Medulla oblongata (tissue), 1 donor: Measurements from ENCODE around the gene DAND5.

Experiments used
- DNase-seq: peaks from one replicate; pipeline ENCODE4 v3.0.0-alpha.2; 2015; ENCODE audit errors: extremely low spot score

Gene DAND5

GRCh38 chr19:13022859-13023636 lies 53.7 kb downstream of the DAND5 start:
- peak; percentile 96 for DNase-seq

DNA sequence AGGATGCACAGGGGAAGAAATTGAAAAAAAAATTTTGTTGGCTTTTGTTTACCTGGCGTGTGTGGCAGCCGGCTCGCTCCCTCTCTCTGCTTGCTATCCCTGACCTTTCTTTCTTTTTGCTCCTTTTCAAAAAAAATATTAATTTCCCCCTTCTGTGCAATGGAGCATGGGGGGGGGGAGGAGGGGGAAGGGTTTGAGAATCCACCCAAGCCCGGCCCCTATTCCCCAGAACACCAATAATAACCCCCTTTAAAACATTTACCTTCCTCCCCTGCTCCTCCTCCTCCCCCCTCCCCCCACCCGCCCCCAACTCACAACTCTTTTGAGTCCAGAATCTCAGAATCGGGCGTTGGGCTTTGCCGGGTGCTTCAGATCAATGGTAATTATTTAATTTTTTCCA lies 54.3 kb downstream of the DAND5 start:
- DNase-seq, result peak; percentile 24
